GM19324 (cell line): ENCODE measurements around the gene LMO1.

Experiments used
- ATAC-seq: cut with Tn5 transposase; IDR thresholded peaks from one replicate; pipeline ENCODE4 v1.9.1; 2021; ENCODE audit warnings: mild to moderate bottlenecking, moderate library complexity; ENCODE audit not compliant: unreplicated experiment, low FRiP score

Gene LMO1

GRCh38 chr11:8209208-8209807 is 54.4 kb downstream of the LMO1 start:
- no peak for ATAC-seq

- ATAC-seq = no peak
These were observed 56.3 kb downstream of the LMO1 start for GRCh38 chr11:8207080-8208000.

- ATAC-seq = no peak
These were observed 57.2 kb downstream of the LMO1 start for GRCh38 chr11:8206251-8207079.

GRCh38 chr11:8205566-8205965 is 58.1 kb downstream of the LMO1 start:
- ATAC-seq = no peak

GRCh38 chr11:8204596-8204995 is 59.1 kb downstream of the LMO1 start:
- ATAC-seq = no peak

- ATAC-seq = no peak
These were observed 59.7 kb downstream of the LMO1 start for GRCh38 chr11:8204025-8204424.

- no peak for ATAC-seq
These were observed 60.3 kb downstream of the LMO1 start for GRCh38 chr11:8203414-8203715.

GRCh38 chr11:8202516-8203413 is 60.9 kb downstream of the LMO1 start:
- no peak for ATAC-seq

GRCh38 chr11:8201644-8202365 is 61.9 kb downstream of the LMO1 start:
- no peak for ATAC-seq

GRCh38 chr11:8199676-8200075 is 64.0 kb downstream of the LMO1 start:
- no peak for ATAC-seq

- no peak for ATAC-seq
These were observed 66.9 kb downstream of the LMO1 start for GRCh38 chr11:8196749-8197148.

- no peak for ATAC-seq
These were observed 68.7 kb downstream of the LMO1 start for GRCh38 chr11:8194956-8195355.

- no peak for ATAC-seq
These were observed 70.8 kb downstream of the LMO1 start for GRCh38 chr11:8192896-8193209.

GRCh38 chr11:8192016-8192895 is 71.4 kb downstream of the LMO1 start:
- no peak for ATAC-seq

GRCh38 chr11:8190431-8190830 is 73.2 kb downstream of the LMO1 start:
- ATAC-seq = no peak

- ATAC-seq = no peak
These were observed 77.2 kb downstream of the LMO1 start for GRCh38 chr11:8186429-8186828.

GRCh38 chr11:8183111-8183510 is 80.6 kb downstream of the LMO1 start:
- ATAC-seq = no peak

- ATAC-seq = no peak
These were observed 83.2 kb downstream of the LMO1 start for GRCh38 chr11:8180469-8180868.

- no peak for ATAC-seq
These were observed 85.4 kb downstream of the LMO1 start for GRCh38 chr11:8178297-8178696.
